GM18505 (cell line): ENCODE data around the gene ITGB6.
"Not testable (repeated sequence)": the region's sequence is repeated elsewhere in the genome, so short reads cannot be mapped to it uniquely, and the experiment has no call there.

ENCODE experiments used
- ATAC-seq: cut with Tn5 transposase; IDR thresholded peaks from one replicate; pipeline ENCODE4 v1.9.1; 2021; ENCODE audit not compliant: unreplicated experiment
- POLR2A ChIP-seq: IDR thresholded peaks from 4 replicates; pipeline ENCODE4 v1.6.1; 2011; ENCODE audit warnings: borderline replicate concordance; ENCODE audit not compliant: insufficient read depth, insufficient read length; ENCODE audit errors: extremely low read depth

The ITGB6 gene

GRCh38 chr2:160210599-160211138 lies 10.6 kb upstream of the ITGB6 start:
- peak; percentile 92 for ATAC-seq
- TF ChIP-seq POLR2A, result no peak

DNA sequence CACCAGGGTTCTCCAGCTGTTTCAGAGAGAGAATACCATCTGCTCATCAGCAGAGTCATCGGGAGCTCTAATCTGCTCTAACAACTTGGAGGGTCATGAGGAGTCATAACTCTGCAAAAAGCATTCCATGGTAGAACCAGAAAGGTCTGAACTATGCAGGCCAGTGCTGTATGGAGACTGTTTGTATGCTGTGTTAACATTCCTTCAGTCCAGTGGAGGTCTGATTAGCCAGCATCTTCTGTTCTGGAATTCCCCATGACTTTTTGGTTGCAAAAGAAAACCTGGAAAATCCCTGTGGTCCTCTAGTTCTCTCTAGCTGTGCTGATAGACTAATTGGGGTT lies 9.4 kb upstream of the ITGB6 start:
- ATAC-seq, result no peak
- TF ChIP-seq POLR2A, result no peak

- ATAC-seq, result no peak
Observed at GRCh38 chr2:160208655-160209515, 8.8 kb upstream of the ITGB6 start.

DNA sequence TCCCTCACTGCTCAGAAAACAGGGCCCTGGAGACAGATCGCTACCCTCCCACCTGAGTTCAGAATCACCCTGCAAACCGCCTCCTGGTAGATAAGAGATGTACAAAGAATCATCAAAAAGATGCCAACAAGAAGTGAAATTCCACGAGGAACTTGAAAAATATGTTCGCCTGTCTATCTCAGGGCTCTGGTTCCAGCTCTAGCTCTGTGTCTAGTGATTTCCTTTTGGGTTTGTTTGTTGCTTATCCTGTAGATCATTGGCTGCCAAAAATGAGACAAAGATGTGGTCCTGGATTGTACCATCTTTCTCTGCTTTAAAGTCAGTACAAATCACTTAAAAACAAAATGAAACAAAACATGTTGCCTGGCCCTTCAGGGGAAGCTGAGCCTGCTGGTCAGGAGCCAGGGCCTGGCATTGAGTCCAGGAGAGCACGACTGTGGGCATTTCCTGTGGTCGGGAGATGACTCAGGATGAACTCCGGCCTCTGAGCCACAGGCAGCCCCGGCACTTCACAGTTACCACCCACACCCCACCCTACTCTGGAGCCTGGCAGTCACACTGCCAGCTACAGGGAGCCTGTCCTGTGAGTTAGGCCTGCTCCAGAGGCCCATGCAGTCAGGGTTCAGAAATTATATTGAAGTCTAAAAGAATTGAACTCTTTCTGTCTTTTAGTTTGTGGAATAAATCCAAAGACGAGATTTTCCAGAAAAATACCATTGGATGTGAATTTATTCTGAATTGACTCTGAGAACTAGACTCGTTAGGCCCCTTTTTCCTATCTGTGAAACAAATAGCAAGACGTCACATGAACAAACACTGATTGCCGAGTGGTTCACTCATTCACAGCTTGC lies 8.0 kb upstream of the ITGB6 start:
- ATAC-seq, result no peak
- no peak for TF ChIP-seq POLR2A

More at GRCh38 chr2:160208655-160209515, 8.8 kb upstream of the ITGB6 start:
- TF ChIP-seq POLR2A, result no peak

GRCh38 chr2:160207271-160207670 lies 7.2 kb upstream of the ITGB6 start:
- TF ChIP-seq POLR2A, result no peak
- no peak for ATAC-seq

DNA sequence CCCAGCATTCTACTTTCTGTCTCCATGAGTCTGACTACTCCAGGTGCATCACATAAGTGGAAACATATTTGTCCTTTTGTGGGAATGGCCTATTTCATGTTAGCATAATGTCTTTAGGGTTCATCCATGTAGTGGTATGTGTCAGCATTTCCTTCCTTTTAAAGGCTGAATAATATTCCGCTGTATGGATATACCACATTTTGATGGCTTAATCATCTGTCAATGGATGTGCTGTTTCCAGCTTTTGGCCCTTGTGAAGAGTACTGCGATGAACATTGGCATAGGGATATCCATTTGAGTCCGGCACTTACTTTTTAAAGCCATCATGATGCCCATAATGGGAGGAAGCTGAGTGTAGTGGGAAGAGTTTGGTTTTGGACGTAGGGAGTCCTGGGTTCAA lies 6.4 kb upstream of the ITGB6 start:
- TF ChIP-seq POLR2A, result no peak
- ATAC-seq, result no peak

- TF ChIP-seq POLR2A, result no peak
Observed at GRCh38 chr2:160205505-160205904, 5.4 kb upstream of the ITGB6 start.

GRCh38 chr2:160203422-160203821 lies 3.4 kb upstream of the ITGB6 start:
- no peak for ATAC-seq
- no peak for TF ChIP-seq POLR2A

More at GRCh38 chr2:160205505-160205904, 5.4 kb upstream of the ITGB6 start:
- no peak for ATAC-seq

DNA sequence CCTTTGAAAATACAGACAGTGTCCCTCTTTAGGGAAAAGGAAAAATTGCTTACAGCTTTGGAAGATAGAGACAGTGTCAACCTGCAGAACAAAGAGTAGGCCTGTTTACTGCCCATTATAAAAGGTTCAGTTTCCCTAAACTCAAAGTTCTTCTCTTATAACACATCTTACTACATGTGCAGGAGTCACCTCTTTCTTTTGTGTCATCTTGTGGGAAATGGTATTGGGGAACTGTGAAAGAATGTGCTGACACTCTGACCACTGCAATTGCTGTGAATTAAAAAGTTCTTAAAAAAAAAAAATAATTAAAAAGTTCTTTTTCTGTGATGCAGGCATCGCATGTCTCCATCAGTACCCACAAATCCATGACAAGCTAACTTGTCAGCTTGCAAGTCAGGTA lies 2.9 kb upstream of the ITGB6 start:
- TF ChIP-seq POLR2A, result no peak
- no peak for ATAC-seq

- TF ChIP-seq POLR2A, result no peak
- ATAC-seq, result peak; percentile 62
Observed at GRCh38 chr2:160201849-160202539, 1.9 kb upstream of the ITGB6 start.

DNA sequence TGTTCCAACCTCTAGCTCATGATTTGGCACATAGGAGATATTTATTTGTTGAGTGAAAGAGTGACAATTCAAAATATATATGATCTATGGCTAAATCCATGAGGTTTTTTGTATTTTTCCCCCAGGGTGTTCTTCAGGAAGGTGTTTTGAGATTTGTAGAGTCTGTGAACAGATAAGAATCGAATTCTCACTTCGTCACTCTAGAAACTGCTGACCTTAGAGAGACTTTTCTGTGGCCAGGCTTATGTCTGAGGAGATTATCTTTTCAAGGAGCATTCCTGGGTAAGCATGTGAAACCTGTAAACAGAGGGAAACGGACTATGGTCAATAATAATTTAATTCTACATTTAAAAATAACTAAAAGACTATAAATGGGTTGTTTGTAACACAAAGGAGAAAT lies 849 bp upstream of the ITGB6 start:
- no peak for TF ChIP-seq POLR2A
- ATAC-seq, result no peak

- ATAC-seq, result no peak
- TF ChIP-seq POLR2A, result no peak
Observed at GRCh38 chr2:160199053-160199452, 1.0 kb downstream of the ITGB6 start.

DNA sequence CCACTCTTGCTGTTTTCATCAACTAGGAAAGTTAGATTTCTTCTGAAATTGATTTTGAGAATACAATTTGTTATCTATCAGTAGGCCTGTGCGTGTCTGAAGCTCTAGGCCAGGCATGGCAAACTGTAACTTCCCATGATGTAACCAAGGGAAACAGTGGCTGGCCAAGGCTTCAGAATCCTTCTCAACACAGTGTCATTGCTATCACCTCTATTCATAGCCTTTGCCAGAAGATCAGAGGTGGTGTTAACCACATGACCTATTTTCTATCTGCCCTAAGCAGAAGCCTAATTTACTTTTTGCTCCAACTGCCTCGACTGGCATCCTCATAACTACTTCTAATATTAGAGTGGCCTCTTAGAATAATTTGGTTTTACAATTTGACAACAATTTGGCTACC lies 2.5 kb downstream of the ITGB6 start:
- ATAC-seq, result no peak

DNA sequence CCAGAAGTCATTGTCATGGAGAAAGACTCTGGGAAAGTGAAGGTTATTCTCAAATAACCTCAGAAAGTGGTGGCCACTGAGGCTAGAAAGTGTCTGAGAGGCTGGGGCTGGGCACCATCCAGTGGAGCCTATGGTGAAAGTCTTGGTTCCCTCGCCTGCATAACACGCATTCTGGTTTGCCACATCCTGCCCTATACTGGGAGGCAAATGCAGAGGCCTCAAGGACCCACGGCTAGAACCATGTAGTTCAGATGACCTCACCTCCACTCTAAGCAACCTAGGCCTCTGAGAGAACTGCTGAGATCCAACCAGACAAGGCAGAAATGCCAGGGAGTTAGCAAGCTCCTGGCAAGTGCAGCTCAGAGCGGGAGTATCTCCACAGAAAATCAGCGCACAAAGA lies 5.1 kb downstream of the ITGB6 start:
- ATAC-seq, result no peak
- TF ChIP-seq POLR2A, result no peak

More for the DNA sequence above, 2.5 kb downstream of the ITGB6 start:
- no peak for TF ChIP-seq POLR2A

DNA sequence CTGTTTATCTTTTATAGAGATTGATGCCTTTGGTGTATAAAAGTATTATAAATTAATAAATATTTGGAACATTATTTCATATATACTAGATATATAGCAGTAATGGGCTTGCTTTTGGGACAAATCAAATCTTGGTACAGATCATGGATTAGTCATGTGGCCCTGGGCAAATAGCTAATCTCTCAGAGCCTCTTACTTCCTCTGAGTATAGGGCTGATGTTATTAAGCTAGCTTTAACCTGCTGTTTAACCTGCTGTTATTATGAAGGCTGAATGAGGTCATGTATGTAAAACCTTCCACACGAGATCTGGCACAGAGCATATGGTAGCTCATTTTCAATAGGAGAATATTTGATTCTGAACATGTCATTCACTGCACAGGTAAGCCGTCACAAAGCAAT lies 5.7 kb downstream of the ITGB6 start:
- ATAC-seq, result no peak
- TF ChIP-seq POLR2A, result no peak

DNA sequence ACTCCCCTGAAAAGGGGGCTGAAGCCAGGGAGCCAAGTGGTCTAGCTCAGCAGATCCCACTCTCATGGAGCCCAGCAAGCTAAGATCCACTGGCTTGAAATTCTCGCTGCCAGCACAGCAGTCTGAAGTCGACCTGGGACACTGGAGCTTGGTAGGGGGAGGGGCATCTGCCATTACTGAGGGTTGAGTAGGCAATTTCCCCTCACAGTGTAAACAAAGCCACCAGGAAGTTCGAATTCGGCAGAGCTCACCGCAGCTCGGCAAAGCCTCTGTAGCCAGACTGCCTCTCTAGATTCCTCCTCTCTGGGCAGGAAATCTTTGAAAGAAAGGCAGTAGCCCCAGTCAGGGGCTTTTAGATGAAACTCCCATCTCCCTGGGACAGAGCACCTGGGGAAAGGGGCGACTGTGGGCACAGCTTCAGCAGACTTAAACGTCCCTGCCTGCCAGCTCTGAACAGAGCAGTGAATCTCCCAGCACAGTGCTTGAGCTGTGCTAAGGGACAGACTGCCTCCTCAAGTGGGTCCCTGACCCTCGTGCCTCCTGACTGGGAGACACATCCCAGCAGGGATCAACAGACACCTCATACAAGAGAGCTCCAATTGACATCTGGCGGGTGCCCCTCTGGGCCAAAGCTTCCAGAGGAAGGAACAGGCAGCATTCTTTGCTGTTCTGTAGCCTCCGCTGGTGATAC lies 18.8 kb downstream of the ITGB6 start:
- ATAC-seq, result not testable (repeated sequence)

GRCh38 chr2:160180690-160181089 lies 19.4 kb downstream of the ITGB6 start:
- ATAC-seq, result not testable (repeated sequence)
